Osteoblast (primary cell): ENCODE measurements around the gene TMEM39A. TPM values are rescaled to one million over a fixed set of nuclear protein-coding genes. Genes with fewer than 3 reads are reported as not detected.

ENCODE experiments used
- DNase-seq: peaks from one replicate; pipeline ENCODE4 v3.0.0; 2011; ENCODE audit warnings: low spot score, mixed read lengths; ENCODE audit not compliant: insufficient read length; ENCODE audit errors: missing footprints
- H2AFZ ChIP-seq: 2 replicates; pipeline ENCODE4 v1.6.0; 2011; ENCODE audit warnings: mild to moderate bottlenecking, low read length
- H3K27ac ChIP-seq: 2 replicates; pipeline ENCODE4 v1.5.1; 2011; ENCODE audit warnings: mild to moderate bottlenecking, low read depth, low read length, moderate library complexity
- H3K27me3 ChIP-seq: 2 replicates; pipeline ENCODE4 v1.6.0; 2012; ENCODE audit warnings: mild to moderate bottlenecking, control low read depth, inconsistent platforms, low read length, moderate library complexity; ENCODE audit not compliant: insufficient read depth
- H3K36me3 ChIP-seq: 2 replicates; pipeline ENCODE4 v1.5.1; 2011; ENCODE audit warnings: mild to moderate bottlenecking, low read length, control low read depth, moderate library complexity; ENCODE audit not compliant: insufficient read depth
- H3K4me1 ChIP-seq: 2 replicates; pipeline ENCODE4 v1.5.1; 2011; ENCODE audit warnings: mild to moderate bottlenecking, low read length, control low read depth, moderate library complexity; ENCODE audit not compliant: insufficient read depth
- H3K4me2 ChIP-seq: 2 replicates; pipeline ENCODE4 v1.6.0; 2011; ENCODE audit warnings: mild to moderate bottlenecking, low read length; ENCODE audit not compliant: insufficient read depth
- H3K4me3 ChIP-seq: fragments of 200-600 bp; sonication (generic); 3 replicates; pipeline ENCODE4 v1.5.1; 2012; ENCODE audit warnings: mild to moderate bottlenecking, low read length, inconsistent platforms; ENCODE audit not compliant: insufficient read depth
- H3K79me2 ChIP-seq: 2 replicates; pipeline ENCODE4 v1.6.0; 2012; ENCODE audit warnings: mild to moderate bottlenecking, low read length, control low read depth, inconsistent platforms; ENCODE audit not compliant: insufficient read depth
- H3K9me3 ChIP-seq: 2 replicates; pipeline ENCODE4 v1.5.1; 2011; ENCODE audit warnings: low read depth, low read length, control low read depth
- H4K20me1 ChIP-seq: 2 replicates; pipeline ENCODE4 v1.6.0; 2012; ENCODE audit warnings: mild to moderate bottlenecking, low read length, control low read depth; ENCODE audit not compliant: insufficient read depth
- total RNA-seq: library from RNA; depleted of rRNA; stranded (reverse); fragments of >200 nt; gene quantifications from 2 replicates; pipeline ENCODE4 v1.2.3, GENCODE V29; 2012
- TF ChIP-seq, protein P1 (sequence below): IDR thresholded peaks from 2 replicates; pipeline ENCODE4 v1.5.1; 2011; ENCODE audit warnings: mild to moderate bottlenecking, low read depth, low read length, moderate library complexity; ENCODE audit errors: extremely low read depth

The TMEM39A gene
- total RNA-seq, 1 donor = 53.2 TPM

DNA sequence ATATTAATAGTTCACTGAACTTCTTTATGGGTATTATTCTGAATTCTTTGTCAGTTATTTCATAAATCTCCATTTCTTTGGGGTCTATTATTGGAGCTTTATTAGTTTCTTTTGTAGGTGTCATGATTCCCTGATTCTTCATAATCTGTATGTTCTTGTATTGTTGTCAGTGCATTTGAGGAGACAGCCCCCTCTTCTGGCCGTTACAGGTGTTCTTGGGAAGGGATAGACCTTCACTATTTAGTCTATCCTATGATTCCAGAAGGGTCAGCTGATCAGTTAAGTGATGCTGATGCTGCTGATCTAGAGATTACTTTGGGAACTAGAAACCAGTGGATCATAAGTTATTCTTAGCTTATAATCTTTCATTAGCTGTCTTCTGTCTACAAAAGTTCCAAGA is 34.9 kb downstream of the TMEM39A start:
- Histone ChIP-seq H3K27me3 (no peaks in the 10 kb centered on the region), H3K4me2 (no peak overlapping the region), H3K27ac (no peak overlapping the region), H3K4me1 (no peaks in the 10 kb centered on the region), H3K4me3 (no peak overlapping the region), H3K9me3 (no peaks in the 10 kb centered on the region), H4K20me1 (peaks cover 8% of the 10 kb centered on the region), H3K36me3 (peaks cover 55% of the 10 kb centered on the region), H2AFZ (no peak overlapping the region), H3K79me2 (no peaks in the 10 kb centered on the region)
- TF ChIP-seq, protein P1, sequence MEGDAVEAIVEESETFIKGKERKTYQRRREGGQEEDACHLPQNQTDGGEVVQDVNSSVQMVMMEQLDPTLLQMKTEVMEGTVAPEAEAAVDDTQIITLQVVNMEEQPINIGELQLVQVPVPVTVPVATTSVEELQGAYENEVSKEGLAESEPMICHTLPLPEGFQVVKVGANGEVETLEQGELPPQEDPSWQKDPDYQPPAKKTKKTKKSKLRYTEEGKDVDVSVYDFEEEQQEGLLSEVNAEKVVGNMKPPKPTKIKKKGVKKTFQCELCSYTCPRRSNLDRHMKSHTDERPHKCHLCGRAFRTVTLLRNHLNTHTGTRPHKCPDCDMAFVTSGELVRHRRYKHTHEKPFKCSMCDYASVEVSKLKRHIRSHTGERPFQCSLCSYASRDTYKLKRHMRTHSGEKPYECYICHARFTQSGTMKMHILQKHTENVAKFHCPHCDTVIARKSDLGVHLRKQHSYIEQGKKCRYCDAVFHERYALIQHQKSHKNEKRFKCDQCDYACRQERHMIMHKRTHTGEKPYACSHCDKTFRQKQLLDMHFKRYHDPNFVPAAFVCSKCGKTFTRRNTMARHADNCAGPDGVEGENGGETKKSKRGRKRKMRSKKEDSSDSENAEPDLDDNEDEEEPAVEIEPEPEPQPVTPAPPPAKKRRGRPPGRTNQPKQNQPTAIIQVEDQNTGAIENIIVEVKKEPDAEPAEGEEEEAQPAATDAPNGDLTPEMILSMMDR = no peak
- DNase-seq = no peak

DNA sequence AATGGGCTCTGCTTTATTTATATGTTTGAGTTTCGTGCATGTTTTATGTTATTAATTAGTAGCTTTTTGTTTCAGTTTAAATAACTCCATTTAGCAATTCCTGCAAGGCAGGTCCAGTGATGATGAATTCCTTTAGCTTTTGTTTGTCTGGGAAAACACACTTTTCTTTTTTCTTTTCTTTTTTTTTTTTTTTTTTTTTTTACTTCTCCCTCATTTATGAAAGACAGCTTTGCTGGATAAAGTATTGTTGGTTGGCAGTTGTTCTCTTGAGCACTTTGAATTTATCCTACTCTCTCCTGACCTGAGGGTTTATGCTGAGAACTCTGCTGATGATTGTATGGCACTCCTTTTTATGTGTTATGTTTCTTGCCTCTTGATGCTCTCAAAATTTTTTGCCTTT is 35.7 kb downstream of the TMEM39A start:
- no peaks in the 10 kb centered on the region for H3K27me3 ChIP-seq
- H2AFZ ChIP-seq = no peak overlapping the region
- H4K20me1 ChIP-seq = peaks cover 3% of the 10 kb centered on the region
- H3K79me2 ChIP-seq = no peaks in the 10 kb centered on the region
- no peak overlapping the region for H3K4me3 ChIP-seq
- DNase-seq = no peak
- TF ChIP-seq, protein P1 = no peak
- H3K4me2 ChIP-seq = no peak overlapping the region
- H3K36me3 ChIP-seq = peaks cover 47% of the 10 kb centered on the region
- no peaks in the 10 kb centered on the region for H3K9me3 ChIP-seq
- H3K27ac ChIP-seq = no peak overlapping the region
- H3K4me1 ChIP-seq = no peaks in the 10 kb centered on the region

GRCh38 chr3:119420196-119420595 is 43.2 kb downstream of the TMEM39A start:
- Histone ChIP-seq H3K36me3 (peaks cover 28% of the 10 kb centered on the region), H3K4me3 (no peak overlapping the region), H3K9me3 (no peaks in the 10 kb centered on the region), H3K4me2 (no peak overlapping the region), H3K79me2 (no peaks in the 10 kb centered on the region), H3K4me1 (no peaks in the 10 kb centered on the region), H4K20me1 (no peaks in the 10 kb centered on the region), H3K27me3 (no peaks in the 10 kb centered on the region), H3K27ac (no peak overlapping the region), H2AFZ (no peak overlapping the region)
- DNase-seq = no peak
- TF ChIP-seq, protein P1 = no peak

DNA sequence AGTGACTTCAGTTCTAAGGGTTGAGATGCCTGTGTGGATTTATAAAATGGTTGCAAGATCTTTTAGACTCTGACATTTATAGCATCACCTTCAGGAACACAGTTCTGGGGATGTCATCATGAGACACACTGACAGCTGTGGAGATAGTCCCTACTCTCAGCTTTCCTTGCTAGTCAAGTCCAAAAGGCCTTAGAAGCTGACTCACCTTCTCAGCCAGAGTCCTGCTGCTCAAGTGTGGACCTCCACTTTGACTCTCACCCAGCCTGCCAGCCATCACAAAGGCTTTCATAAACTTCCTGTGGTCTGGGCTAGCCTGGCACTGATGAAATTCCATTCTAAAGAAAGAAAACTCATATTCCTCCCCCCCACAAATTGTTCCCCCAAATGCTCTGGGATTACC is 44.8 kb downstream of the TMEM39A start:
- DNase-seq = no peak
- no peaks in the 10 kb centered on the region for H3K27me3 ChIP-seq

More for the DNA sequence above, 44.8 kb downstream of the TMEM39A start:
- Histone ChIP-seq H3K79me2 (no peaks in the 10 kb centered on the region), H4K20me1 (no peaks in the 10 kb centered on the region), H3K9me3 (no peaks in the 10 kb centered on the region), H3K4me3 (no peak overlapping the region), H2AFZ (no peak overlapping the region), H3K27ac (no peak overlapping the region), H3K36me3 (peaks cover 42% of the 10 kb centered on the region), H3K4me2 (no peak overlapping the region), H3K4me1 (no peaks in the 10 kb centered on the region)
- TF ChIP-seq, protein P1 = no peak
